Stimulated activated CD4-positive, alpha-beta T cell treated with anti-CD3 and anti-CD28 coated beads, Interleukin-12 subunit alpha, Interleukin-12 subunit beta, amount 100 ng/mL, for 4 hours (primary cell): Measurements from ENCODE around the gene ACTR3.
A peak's percentile ranks its signal among the peaks of the same experiment; 100 is the strongest.

ENCODE experiments used
- DNase-seq: peaks from one replicate; pipeline ENCODE4 v3.0.0-alpha.2; 2020

The ACTR3 gene

DNA sequence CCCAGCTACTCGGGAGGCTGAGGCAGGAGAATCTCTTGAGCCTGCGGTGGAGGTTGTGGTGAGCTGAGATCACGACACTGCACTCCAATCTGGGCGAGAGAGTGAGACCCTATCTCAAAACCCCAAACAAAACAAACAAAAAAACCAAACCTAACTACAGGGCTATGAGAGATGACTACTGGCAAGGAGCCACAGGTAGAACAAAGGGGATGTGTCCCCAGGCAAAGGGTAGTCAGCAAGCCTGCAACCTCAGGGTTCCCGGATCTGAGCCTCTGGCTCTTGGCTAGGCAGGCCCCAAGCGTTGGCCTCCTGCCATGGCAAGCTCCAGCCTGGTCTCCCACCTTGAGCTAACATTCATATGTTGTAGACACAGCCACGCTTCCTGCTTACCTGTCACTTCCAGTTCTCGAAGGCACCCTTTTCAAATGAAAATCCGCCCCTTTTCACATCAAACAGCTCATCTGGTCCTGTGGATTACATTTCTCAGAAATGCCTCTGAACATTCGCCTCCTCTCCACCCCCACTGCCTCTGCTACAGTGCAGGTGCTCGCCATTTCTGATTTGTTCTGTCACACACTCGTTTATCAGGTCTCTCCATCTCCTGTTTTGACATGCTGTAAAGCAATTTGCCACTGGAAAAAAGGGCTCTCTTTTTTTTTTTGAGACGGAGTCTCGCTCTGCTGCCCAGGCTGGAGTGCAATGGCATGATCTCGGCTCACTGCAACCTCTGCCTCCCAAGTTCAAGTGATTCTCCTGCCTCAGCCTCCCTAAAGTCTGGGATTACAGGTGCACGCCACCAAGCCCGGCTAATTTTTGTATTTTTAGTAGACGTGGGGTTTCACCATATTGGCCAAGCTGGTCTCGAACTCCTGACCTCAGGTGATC, 13.1 kb upstream of the ACTR3 start:
- peak; percentile 47 for DNase-seq

DNA sequence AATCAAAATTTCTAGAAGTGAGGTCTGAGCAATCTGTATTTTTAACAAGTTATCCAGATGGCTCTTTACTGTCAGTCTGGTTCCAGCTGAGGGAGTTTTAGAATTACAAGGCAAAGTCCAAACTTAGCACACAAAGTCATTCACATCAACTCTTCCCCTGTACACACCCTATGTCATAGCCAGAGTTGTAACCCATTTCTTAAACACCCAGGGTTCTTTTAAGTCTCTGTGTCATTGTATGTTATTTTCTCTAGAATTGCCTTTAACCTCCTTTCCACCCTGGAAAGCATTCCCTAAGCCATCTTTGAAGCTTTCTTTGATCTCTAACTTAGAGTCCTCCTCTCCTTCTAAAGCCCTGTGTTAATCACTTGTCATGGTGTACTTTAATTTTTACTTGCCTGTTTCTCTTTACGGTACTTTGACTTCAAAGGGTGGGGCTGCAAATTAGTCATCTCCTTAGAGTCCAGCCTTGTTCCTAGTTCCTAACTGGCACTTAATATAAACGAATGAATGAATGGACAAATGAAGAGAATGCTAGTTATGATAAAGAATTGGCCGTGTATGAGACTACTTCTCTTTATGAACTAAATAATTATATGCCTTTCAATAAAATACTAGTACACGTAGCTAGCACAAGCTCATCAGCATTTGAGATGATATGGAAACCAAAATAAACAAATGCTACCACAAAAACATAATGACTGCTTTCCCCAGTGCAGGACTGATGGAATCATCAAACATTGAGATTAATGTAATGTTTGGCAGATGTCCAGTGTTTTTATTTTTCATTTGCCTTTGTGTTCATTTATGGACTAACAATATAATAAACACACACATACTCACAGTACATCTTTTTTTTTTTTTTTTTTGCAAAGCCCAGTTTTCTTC, 11.9 kb upstream of the ACTR3 start:
- DNase-seq: no peak

DNA sequence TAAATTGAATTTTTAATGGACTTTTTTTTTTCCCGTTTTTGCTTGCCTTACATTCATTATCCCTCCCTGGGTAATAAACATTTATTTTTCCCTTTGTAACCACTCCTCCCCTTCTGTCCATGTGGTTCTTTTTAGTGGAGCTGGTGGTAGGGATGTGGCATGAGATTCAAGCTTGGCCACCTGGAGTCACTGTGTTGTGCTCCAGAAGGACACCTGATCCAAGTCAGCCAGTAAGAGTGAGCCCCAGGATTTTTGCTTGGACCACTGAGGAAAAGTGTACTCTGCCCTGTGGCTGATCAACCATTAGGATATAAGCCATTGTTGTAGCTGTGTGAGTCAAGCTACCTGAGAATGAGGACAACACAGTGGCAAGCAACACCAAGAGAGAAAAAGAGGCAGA, 11.1 kb upstream of the ACTR3 start:
- no peak for DNase-seq

DNA sequence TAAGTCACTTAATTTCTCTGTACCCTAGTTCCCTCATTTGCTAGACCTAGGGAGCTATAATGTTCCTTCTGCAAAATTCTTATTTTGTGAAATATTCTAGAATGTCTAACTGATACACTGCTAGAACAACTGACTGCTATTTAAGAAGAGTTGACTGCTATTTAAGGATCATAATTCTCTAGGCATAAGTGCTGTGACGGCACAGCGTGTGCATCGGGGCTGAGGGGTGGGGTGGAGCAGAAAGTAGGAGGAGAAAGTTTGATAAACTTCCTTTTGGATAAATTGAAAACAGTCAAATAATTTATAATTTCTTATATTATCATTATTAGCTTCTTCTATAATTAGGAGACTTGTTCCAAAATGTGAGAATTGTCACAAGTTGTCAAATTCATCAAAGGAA, 10.4 kb upstream of the ACTR3 start:
- DNase-seq: no peak

DNA sequence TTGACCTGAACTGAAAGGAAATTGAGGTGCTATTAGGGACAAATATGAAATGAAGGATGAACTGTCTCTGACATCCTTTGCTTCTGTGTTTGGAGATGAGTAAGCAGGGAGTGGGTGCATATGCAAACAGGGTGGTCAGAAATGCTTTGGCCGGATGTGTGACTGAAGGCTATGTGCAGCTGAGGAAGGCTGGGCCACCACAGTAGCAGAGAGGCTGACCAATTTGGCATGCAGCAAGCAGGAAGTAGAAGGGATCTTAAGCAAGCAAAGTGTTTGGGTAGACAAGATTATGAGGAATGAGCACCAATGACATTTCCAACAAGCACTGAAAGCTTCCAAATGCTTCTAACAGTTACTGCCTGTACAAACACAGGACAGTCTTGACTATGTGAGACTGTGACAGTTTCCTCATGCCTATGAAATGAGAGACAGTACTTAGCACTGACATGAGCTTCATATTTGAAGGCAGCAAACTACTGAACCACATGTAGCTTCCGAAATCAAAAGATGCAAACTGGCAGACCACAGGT, 3.3 kb upstream of the ACTR3 start:
- no peak for DNase-seq

DNA sequence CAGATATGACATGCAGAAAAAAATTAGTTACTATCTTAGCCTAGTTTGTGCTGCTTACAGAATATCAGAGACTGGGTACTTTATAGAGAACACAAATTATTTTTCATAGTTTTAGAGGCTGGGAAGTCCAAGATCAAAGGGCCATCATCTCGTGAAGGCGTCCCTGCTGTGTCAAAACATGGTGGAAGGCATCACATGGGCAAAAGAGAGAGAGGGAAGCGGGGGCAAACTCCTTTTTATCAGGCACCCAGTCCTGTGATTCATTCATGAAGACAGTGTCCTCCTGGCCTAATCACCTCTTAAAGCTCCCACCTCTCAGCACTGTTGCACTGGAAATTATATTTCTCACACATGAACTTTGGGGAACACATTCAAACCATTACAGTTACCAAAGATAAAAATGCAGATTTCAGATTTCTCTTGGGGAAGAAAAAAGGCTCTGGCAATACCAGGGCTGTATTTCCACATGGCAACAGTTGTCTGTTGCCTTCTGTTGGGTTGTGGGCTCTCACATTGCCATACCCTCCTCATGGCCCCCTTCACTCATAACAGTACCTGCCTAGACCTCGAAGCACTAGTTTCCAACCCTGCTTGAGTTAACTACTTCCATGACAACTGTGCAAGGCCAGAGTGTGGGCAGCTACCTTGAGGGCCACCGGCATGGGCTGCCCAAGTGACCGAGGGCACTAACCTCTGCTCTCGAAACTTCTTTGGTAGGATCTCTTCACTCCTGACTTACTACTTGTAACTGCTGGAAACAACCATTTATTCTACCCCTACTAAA, 2.7 kb upstream of the ACTR3 start:
- no peak for DNase-seq

DNA sequence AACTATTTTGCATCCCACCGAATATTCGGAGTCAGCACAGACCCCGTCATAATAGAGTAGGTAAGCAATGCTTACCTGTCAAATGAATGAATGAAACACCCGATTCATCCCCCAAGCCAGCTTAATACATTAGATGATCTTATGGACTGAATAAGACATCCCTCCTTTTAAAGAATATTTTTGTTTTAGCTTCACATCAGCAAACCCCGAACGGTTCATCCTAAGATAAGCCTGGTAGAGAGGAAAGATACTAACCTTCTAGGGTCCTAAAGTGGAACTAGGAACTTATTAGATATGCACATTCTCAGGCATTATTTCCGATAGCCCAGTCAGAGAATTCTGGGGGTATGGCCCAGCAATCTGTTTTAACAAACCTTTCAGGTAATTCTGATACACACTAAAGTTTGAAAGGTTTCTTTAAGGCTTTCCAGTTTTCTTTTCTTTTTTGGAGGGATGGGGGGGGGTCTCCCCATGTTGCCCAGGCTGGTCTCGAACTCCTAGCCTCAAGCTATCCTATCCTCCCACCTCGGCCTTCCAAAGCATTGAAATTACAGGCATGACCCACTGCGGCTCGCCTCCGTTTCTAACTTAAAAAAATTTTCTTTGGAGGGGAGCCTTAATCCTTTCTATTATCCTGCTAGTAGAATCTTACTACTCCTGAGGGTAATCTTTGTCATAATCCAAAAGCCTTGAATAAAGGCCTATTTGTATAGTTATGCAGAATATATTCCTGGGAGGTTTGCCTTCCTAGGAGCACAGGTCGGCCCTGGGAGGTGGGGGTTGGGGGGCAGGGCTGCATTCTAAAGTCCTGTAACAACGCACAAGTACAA, 1.0 kb upstream of the ACTR3 start:
- DNase-seq: no peak

DNA sequence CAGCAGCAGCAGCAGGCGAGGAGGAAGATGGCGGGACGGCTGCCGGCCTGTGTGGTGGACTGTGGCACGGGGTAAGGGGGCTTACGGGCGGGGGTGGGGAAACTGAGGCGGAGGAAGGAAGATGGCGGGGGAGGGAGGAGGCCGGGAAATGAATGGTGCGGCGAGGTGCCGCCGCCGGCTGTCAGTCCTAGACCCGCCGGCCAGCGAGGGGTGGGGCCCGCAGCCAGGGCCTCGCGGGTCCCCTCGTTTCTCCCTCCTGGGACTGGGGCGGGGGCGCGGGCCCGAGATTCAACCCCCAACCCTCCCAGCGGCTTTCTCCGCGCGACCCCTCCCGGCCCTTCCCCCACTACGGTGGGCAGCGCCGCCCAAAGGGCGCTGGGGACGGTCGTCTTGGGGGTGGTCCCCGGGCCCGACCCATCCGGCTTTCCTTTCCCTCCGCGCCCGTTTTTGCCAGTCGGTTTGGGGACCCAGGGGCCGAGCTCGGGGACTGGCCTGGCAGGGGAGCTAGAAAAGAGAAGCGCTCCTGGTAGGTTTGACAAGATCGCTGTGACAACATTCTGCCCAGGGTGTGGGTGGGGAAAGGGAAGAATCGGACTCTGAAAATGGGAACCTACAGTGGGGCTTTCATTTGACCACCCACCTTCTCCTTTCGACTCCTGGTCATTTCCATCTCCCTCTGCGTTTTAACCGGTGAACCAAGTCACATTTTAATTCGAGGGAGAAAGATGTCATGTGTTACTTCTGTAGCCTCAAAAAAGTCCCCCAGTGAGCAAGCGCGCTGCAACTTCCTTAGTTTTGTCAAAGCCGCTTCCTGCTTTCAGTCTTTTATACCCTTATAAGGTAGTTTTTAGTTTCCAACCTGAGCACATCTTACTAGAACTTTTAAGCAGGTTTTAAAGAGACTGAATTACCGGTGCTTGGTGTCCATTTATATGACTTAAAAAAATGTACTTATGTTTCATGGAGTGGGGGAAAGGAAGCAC, 655 bp downstream of the ACTR3 start:
- peak; percentile 60 for DNase-seq

DNA sequence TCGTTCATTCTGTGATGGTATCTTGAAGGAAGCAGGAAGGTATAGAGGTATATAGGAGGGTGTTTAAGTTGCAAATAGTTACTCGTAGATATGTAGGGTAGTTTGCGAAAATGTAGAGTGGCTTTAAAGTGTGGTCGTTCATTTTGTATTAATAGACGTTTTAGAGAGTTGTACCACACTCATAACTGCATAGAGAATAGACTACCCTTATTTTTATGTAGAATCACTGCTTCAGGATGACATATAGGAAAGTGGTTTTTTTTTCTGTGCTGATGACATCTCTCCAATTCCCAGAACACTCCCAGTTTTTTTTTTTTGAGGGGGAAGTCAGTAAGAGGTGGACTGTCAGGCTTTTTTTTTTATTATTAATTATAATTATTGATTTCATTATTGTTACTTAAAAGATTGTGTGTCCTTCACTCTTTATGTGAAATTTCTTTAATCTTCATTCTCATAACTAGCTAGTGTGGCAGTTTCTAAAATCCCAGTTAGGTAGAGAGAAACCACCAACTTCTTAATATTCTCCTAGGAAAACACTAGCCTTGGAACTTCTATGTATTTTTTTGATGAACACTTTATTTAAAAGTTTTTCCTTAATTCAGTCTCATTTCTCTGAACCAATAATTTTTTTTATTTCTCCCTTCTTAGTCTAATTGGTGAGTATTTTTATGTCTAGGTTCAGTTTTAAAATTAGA, 1.5 kb downstream of the ACTR3 start:
- DNase-seq: no peak

DNA sequence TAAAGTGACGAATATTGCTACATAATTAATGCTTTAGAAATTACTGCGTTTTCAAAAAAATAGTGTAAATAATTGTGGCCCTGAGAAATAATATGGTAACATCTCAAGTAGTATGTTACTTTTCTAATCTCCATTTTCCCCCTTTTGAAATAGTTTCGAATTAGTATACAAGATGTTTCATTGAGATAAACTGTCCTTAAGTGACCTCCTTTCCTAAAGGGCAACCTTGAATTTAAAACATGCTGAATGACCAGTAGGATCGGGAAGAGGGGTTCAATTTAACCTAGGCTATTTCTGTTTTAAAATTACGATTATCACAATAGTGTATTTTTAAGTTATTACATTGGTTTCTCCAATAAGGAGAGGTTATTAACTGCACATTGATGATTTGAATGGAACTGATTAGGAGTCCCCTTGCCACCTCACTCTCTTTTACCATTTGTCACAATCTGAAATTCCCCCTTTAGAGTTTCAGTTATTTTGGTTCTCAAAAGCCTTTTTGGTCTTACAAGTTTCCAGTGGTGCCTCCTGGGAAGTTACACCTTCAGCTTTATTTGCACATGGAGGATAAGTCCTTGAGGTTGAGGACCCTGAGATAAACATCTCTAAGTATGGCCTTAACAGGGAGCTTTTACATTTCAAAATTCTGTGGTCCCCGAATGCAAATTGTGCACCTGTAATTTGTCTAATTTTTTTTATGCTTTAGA, 2.3 kb downstream of the ACTR3 start:
- no peak for DNase-seq

DNA sequence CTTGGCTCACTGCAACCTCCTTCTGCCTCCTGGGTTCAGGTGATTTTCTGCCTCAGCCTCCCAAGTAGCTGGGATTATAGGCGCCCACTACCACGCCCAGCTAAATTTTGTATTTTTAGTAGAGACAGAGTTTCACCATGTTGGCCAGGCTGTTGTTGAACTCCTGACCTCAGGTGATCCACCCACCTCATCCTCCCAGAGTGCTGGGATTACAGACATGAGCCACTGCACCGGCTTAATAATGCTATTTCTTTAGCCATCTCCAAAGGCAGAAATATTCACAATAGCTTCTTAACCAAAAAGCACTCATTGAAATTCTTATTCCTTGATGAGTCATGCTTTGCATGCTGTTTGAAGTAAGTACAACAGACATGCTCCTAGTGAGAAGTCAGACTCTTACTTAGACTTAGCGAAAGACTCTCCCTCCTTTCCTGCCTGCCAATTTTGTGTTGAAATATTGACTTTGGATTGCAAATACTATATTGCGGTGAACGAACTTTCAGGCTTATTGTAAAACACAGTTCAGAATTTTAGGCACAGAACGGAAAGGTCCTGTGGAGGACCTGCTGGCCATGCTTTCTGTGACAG, 4.4 kb downstream of the ACTR3 start:
- no peak for DNase-seq

DNA sequence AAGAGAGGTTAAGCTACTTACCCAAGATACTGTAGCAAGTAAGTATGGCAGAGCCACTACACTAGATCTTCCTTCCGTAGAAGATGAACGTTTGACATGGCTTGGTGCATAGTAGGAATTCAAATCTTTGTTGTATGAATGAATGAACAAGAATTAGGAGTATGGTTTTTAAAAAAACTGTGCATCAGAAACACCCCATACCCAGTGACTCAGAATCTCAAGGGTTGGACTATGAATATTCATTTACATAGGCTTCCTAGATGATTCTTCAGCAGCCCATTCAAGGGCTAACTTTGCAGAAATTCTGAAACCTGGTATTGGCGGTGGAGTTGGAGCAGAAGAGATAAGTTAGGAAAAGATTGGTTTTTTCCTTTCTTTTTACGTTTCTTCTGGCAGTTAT, 5.4 kb downstream of the ACTR3 start:
- no peak for DNase-seq

DNA sequence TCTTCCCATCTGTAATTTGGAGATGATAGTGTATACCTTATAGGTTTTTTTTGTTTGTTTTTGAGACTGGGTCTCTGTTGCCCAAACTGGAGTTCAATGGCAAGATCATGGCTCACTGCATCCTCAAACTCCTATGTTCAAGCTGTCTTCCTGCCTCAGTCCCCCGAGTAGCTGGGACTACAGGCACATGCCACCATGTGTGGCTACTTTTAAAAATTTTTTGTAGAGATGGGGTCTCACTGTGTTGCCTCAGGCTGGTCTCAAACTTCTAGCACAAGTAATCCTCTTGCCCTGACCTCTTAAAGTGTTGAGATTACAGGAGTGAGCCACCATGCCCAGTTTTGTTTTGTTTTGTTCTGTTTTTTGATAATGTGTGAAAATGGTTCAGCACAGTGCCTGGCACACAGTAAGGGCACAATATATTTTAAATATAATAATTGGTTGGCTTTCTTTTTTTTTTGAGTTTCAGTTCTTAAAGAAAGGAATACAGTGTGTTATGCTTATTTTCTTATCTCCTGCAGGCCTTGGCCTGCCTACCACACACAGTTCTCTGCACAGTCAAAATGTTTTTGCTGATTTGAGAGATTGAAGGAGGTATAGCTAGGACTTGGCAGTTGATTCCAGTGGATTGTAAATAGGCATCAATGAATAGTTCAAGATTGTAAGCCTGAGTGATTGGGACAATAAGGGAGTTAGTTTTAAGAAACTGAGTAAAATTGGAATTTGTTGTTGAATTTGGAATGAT, 6.1 kb downstream of the ACTR3 start:
- no peak for DNase-seq

DNA sequence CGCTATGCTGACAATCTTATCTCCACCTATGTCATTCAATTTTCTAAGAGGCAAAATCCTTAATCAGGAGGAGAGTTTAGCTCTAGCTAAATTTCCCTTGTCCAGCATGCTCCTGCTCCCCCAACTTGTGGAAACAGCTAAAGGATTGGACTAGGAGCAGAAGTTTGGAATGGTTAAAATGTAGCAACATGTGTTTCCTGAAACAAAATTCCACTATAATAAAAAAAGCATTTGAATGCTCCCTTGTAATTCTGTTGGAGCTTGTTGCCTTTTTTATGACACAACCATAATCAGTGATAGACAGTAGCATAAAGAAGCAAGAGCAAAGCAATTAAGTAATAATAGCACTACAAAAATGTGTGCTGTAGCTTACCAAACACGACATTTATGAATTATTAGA, 6.9 kb downstream of the ACTR3 start:
- no peak for DNase-seq

DNA sequence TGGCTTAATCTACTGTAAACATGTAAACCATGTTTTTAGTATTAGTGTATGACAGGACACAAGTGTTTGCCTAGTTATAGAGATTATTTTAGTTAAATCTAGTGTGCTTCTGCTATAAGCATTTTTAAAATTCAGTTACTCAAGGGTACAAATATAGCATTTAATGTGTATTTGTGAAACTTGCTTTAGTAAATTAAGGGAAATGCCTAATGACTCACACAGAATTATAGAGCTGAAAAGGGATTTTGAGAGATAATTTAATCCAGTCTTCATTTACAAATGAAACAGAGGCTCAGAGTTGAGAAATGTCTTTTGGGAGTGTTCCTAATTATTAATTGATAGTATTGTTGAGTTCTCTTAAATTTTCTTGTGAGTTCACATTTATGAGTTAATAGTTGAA, 8.2 kb downstream of the ACTR3 start:
- no peak for DNase-seq

DNA sequence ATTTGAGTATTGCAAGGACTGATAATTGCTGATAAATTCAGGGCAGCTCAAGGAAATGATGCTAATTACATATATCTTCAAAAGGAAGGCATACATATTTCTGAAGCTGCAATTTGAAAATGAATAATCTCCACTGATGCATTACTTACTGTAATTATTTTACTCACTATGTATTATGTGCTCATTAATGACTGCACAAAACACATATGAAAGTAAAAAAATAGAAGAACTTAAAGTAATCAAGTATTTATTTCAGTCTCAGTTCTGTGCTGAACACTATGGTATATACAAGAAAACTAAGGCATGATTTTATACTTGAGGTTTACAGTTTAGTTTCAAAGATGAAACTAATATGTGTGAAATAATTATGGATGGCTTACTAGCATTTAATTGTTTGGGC, 9.3 kb downstream of the ACTR3 start:
- DNase-seq: no peak

DNA sequence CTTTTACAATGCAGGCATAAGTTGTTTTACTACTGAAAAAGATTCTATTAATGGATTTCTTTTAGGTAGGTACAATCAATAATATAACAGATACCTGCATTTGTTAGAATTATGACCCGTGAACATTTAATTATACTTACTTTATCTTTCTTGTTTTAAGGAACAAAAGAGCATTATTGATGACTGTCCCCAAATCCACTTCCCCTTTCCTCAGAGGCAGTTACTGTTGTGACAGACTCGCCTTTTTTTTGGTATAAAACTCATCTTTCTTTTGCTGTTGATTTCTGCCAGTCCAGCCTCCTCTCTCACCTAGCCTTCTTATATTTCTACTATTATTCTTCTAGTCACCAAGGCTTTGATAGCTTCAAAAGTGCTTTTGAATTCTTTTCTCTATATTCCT, 12.1 kb downstream of the ACTR3 start:
- DNase-seq: no peak

DNA sequence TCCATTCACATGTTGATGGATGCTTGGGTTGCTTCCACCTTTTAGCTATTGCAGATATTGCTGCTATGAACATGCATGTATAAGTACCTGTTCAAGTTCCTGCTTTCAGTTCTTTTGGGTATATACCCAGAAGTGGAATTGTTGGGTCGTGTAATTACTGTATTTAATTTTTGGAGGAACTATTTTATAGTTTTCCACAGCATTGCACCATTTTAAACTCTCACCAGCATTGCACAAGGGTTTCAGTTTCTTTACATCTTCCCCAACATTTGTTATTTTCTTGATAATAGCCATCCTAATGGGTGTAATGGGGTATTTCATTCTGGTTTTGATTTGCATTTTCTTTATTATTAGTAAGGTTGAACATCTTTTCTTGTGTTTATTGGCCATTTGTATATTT, 16.0 kb downstream of the ACTR3 start:
- DNase-seq: no peak
